ENCODE results near the gene WDR20. TPM values are rescaled to one million over a fixed set of nuclear protein-coding genes. Genes with fewer than 3 reads are reported as not detected.

WDR20 gene
- total and polyA plus RNA-seq, 2 of the 8 experiments (the other 6 are each of a cell fraction or from before 2014, with no cell fraction given), result 11.2 to 26.7 TPM

DNA sequence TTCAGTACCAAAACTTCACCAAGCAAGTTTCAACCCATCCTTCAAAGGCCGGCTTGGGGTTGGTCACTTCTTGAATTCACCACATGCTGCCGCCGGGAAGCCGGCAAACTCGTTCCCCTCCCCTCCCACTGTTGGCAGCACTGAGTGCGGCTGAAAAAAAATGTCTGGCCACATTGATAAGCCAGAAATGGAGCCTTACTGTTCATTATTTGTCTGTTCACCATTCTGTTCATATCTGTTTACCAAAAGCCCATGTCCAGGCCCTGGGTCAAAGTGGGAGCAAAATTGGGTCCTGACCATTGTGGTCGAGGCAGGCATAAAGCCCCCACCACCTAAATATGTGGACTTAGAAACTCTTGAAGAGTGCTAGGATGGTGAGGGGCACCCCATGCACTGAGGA is 45.6 kb upstream of the WDR20 start (continued):
- TF ChIP-seq CHD7 (IDR thresholded peaks at IDR 0.05; ENCODE audit: insufficient replicate concordance, low read length), result no peak
- no peak for TF ChIP-seq EZH2 (IDR thresholded peaks at IDR 0.05; ENCODE audit: low read depth, low read length, severe bottlenecking)
- TF ChIP-seq RXRA (IDR thresholded peaks at IDR 0.05; ENCODE audit: insufficient read depth, low read depth, low read length), result no peak
- TF ChIP-seq MAFK (IDR thresholded peaks at IDR 0.05; ENCODE audit: low read depth, low read length), result no peak
- TF ChIP-seq GABPA (IDR thresholded peaks at IDR 0.05; ENCODE audit: borderline replicate concordance, insufficient read depth, low read length), result no peak
- TF ChIP-seq SRF (IDR thresholded peaks at IDR 0.05; ENCODE audit: low read depth, low read length), result no peak
- no peak for TF ChIP-seq HDAC2 (IDR thresholded peaks at IDR 0.05; ENCODE audit: borderline replicate concordance in 1 of 2, low read depth in 2 of 2, low read length in 2 of 2)
- TF ChIP-seq CHD1 (IDR thresholded peaks at IDR 0.05; ENCODE audit: low read depth, low read length), result no peak
- no peak for TF ChIP-seq TCF12 (IDR thresholded peaks at IDR 0.05; ENCODE audit: low read depth, low read length)
- TF ChIP-seq RBBP5 (IDR thresholded peaks at IDR 0.05; ENCODE audit: borderline replicate concordance, low read depth, low read length), result no peak
- TF ChIP-seq TBP (IDR thresholded peaks at IDR 0.05; ENCODE audit: low read depth, low read length), result no peak
- TF ChIP-seq CREB1 (IDR thresholded peaks at IDR 0.05), result no peak
